GM12864 (cell line): ENCODE data around the gene AANAT.

Source experiments
- DNase-seq: peaks from one replicate; pipeline ENCODE4 v3.0.0-alpha.2; 2011; ENCODE audit warnings: low read depth
- H3K4me3 ChIP-seq: 2 replicates; pipeline ENCODE4 v1.5.1; 2011; ENCODE audit warnings: mild to moderate bottlenecking, low read depth, low read length, control low read depth
- CTCF ChIP-seq: IDR thresholded peaks from 2 replicates; pipeline ENCODE4 v1.5.1; 2011; ENCODE audit warnings: low read depth, mild to moderate bottlenecking, moderate library complexity, low read length, control low read depth, inconsistent platforms; ENCODE audit errors: missing control alignments

Gene AANAT

GRCh38 chr17:76500074-76500746 is 32.8 kb downstream of the AANAT start:
- DNase-seq: no peak
- TF ChIP-seq CTCF: no peak
- H3K4me3 ChIP-seq: peak overlapping the region; percentile 66

- H3K4me3 ChIP-seq: peak overlapping the region; percentile 66
- DNase-seq: no peak
- no peak for TF ChIP-seq CTCF
These were observed 33.3 kb downstream of the AANAT start for GRCh38 chr17:76500747-76501017.

GRCh38 chr17:76501018-76501826 is 33.8 kb downstream of the AANAT start, which contains the start of gene RHBDF2:
Gene RHBDF2 (minus strand): TSS chr17:76501423. CDS start chr17:76481524, 19,899 bp downstream.
- DNase-seq: peak; percentile 61
- no peak for TF ChIP-seq CTCF
- peak within 1 kb of the TSS; percentile 66 for H3K4me3 ChIP-seq

GRCh38 chr17:76501827-76502307 is 34.5 kb downstream of the AANAT start:
- no peak for TF ChIP-seq CTCF
- no peak for DNase-seq
- no peak overlapping the region; the same call in 1 of the 2 replicates for H3K4me3 ChIP-seq

GRCh38 chr17:76502341-76503211 is 35.2 kb downstream of the AANAT start:
- no peak for DNase-seq
- H3K4me3 ChIP-seq: no peak overlapping the region
- no peak for TF ChIP-seq CTCF

- no peak overlapping the region for H3K4me3 ChIP-seq
- no peak for DNase-seq
- peak; percentile 14 for TF ChIP-seq CTCF
These were observed 36.7 kb downstream of the AANAT start for GRCh38 chr17:76504117-76504516.
